ENCODE data around the gene PTPRZ1. TPM values are rescaled to one million over a fixed set of nuclear protein-coding genes. Genes with fewer than 3 reads are reported as not detected.

PTPRZ1 gene
- total and polyA plus RNA-seq, 4 donors, result 1.1 to 11.6 (median 2.9) TPM

DNA sequence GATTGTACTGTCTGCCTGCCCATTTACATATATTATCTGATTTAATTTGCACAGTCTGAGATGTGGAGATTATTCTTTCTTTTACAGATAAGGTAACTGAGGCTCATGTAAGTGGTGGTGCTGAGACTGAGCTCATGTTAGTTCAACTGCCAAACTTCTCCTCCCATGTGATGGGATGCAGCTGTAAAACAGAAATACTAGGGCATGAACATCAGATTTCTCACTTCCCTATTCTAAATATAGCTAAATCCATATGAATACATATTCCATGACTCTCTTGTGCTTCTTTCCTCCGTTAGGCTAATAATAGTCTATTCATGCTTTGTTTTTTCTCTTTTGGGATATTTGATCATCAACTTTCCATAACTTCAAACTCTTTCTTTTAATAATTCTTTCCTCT lies 84.7 kb downstream of the PTPRZ1 start:
- no peak overlapping the region for H3K27ac ChIP-seq (ENCODE audit: low read depth in 1 of 2, low read length in 1 of 2)
- no peak overlapping the region for H3K4me3 ChIP-seq
- no peak overlapping the region for H3K9ac ChIP-seq (ENCODE audit: insufficient read depth in 1 of 2, low read length in 2 of 2)
- TF ChIP-seq, protein P1, sequence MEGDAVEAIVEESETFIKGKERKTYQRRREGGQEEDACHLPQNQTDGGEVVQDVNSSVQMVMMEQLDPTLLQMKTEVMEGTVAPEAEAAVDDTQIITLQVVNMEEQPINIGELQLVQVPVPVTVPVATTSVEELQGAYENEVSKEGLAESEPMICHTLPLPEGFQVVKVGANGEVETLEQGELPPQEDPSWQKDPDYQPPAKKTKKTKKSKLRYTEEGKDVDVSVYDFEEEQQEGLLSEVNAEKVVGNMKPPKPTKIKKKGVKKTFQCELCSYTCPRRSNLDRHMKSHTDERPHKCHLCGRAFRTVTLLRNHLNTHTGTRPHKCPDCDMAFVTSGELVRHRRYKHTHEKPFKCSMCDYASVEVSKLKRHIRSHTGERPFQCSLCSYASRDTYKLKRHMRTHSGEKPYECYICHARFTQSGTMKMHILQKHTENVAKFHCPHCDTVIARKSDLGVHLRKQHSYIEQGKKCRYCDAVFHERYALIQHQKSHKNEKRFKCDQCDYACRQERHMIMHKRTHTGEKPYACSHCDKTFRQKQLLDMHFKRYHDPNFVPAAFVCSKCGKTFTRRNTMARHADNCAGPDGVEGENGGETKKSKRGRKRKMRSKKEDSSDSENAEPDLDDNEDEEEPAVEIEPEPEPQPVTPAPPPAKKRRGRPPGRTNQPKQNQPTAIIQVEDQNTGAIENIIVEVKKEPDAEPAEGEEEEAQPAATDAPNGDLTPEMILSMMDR (IDR thresholded peaks at IDR 0.05; ENCODE audit: control extremely low read depth, extremely low read depth), result no peak
- H3K36me3 ChIP-seq (ENCODE audit: control insufficient read depth in 4 of 4, insufficient read depth in 4 of 4, low read length in 4 of 4), result no peaks in the 10 kb centered on the region
- no peaks in the 10 kb centered on the region for H3K27me3 ChIP-seq (ENCODE audit: control insufficient read depth in 3 of 3, insufficient read depth in 3 of 3, low read length in 2 of 3)
- no peak for ATAC-seq (ENCODE audit: insufficient read depth, low FRiP score)
- H3K4me1 ChIP-seq (ENCODE audit: control insufficient read depth in 5 of 5, insufficient read depth in 5 of 5, low read length in 5 of 5), result no peaks in the 10 kb centered on the region
- WGBS, 2 donors, result 56 to 63% methylated on average over 1 of the region's 1 CpG
- peak in 2 of 3 donors; percentile 30 to 56 for DNase-seq
- H3K9me3 ChIP-seq (ENCODE audit: control insufficient read depth in 4 of 4, insufficient read depth in 3 of 4, low read length in 3 of 4), result no peaks in the 10 kb centered on the region

DNA sequence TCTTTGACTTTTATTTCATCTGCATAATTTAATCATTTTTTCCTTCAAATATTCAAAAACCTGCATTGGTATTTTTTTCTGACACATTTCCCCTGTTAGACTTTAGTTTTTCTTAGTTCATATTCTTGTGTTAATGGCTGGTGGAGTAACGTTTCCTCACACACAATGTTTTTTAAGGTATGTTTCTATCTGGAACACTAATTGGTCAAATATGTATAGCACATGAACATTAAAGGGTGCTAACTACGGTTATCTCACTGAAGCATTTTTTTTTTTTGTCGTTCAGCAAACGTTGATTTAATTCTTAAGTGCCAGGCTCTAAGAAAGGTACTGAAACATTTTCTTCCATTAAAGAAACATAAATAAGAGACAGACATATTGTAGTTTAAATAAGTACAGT lies 87.7 kb downstream of the PTPRZ1 start:
- WGBS, 2 donors, result 63 to 82% methylated on average over 4 of the region's 4 CpGs
- ATAC-seq (ENCODE audit: insufficient read depth, low FRiP score) (no peak), DNase-seq (no peak)
- H3K4me1 ChIP-seq (ENCODE audit: control insufficient read depth in 5 of 5, insufficient read depth in 5 of 5, low read length in 5 of 5), result no peaks in the 10 kb centered on the region
- no peaks in the 10 kb centered on the region for H3K36me3 ChIP-seq (ENCODE audit: control insufficient read depth in 4 of 4, insufficient read depth in 4 of 4, low read length in 4 of 4)
- no peak overlapping the region for H3K9ac ChIP-seq (ENCODE audit: insufficient read depth in 1 of 2, low read length in 2 of 2)
- H3K9me3 ChIP-seq (ENCODE audit: control insufficient read depth in 4 of 4, insufficient read depth in 3 of 4, low read length in 3 of 4), result no peaks in the 10 kb centered on the region
- H3K4me3 ChIP-seq, result no peak overlapping the region
- H3K27ac ChIP-seq (ENCODE audit: low read depth in 1 of 2, low read length in 1 of 2), result no peak overlapping the region
- H3K27me3 ChIP-seq (ENCODE audit: control insufficient read depth in 3 of 3, insufficient read depth in 3 of 3, low read length in 2 of 3), result no peaks in the 10 kb centered on the region
- TF ChIP-seq, protein P1 (IDR thresholded peaks at IDR 0.05; ENCODE audit: control extremely low read depth, extremely low read depth), result no peak

DNA sequence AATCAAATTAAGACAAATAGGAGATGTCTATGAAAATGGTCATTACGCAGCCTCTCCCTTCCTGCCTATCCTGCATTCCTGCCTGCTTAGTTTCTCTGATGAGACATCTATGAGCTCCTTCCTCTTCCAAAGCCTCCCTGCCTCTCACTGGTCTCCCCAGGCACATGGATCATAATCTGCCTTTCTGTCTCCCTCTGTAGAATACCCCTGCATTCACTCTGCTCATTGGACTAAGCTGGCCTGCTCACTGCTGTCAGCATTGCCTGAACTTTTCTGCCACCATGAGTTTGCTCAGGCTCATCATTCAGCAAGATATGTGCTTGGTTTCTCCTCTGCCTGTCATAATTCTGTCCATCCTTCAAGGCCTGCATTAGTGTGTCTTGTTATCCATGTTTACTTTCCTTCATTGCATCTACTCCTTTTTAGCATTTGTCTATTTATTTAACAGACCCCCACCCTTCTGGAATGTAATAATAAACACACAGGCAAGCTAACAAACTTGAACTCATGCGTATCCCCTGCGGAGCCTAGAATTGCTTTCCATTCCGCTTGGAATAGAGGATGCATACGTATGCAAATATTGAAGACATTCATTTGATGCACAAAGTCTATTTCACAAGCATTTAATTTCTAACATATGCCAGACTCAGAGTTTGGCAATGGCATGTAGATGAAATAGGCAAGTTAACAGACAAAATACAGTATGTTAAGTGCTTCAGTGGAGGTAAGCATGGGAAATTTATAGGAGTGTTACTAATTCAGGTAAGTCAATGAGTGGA lies 88.3 kb downstream of the PTPRZ1 start:
- Histone ChIP-seq H3K9ac (ENCODE audit: insufficient read depth in 1 of 2, low read length in 2 of 2) (no peak overlapping the region), H3K27ac (ENCODE audit: low read depth in 1 of 2, low read length in 1 of 2) (no peak overlapping the region)

More for the DNA sequence above, 88.3 kb downstream of the PTPRZ1 start:
- Histone ChIP-seq H3K9me3 (ENCODE audit: control insufficient read depth in 4 of 4, insufficient read depth in 3 of 4, low read length in 3 of 4) (no peaks in the 10 kb centered on the region), H3K4me1 (ENCODE audit: control insufficient read depth in 5 of 5, insufficient read depth in 5 of 5, low read length in 5 of 5) (no peaks in the 10 kb centered on the region), H3K36me3 (ENCODE audit: control insufficient read depth in 4 of 4, insufficient read depth in 4 of 4, low read length in 4 of 4) (no peaks in the 10 kb centered on the region), H3K27me3 (ENCODE audit: control insufficient read depth in 3 of 3, insufficient read depth in 3 of 3, low read length in 2 of 3) (no peaks in the 10 kb centered on the region), H3K4me3 (no peak overlapping the region)
- ATAC-seq (ENCODE audit: insufficient read depth, low FRiP score) (no peak), DNase-seq (peak in 1 of 3 donors; percentile 8)
- TF ChIP-seq, protein P1 (IDR thresholded peaks at IDR 0.05; ENCODE audit: control extremely low read depth, extremely low read depth), result no peak
- WGBS, 2 donors, result 88 to 89% methylated on average over 5 of the region's 5 CpGs

All from lung (tissue), 12 donors.